GM23338 (cell line): ENCODE measurements around the gene COX7A2. TPM values are rescaled to one million over a fixed set of nuclear protein-coding genes. Genes with fewer than 3 reads are reported as not detected.

ENCODE experiments used
- ATAC-seq: fragments of 200-7000 bp; cut with Tn5 transposase; 3 replicates; pipeline ENCODE4 v1.9.1; 2020
- DNase-seq: peaks from one replicate; pipeline ENCODE4 v3.0.0-alpha.2; 2015; ENCODE audit warnings: low spot score
- H2AFZ ChIP-seq: fragments of 200-600 bp; sonication (generic); 2 replicates; pipeline ENCODE4 v1.8.0; 2016; ENCODE audit warnings: antibody characterized with exemption, mild to moderate bottlenecking, moderate library complexity
- H3F3A ChIP-seq: fragments of 200-600 bp; sonication (generic); replicated peaks from 2 replicates; pipeline ENCODE4 v1.8.0; 2017; ENCODE audit warnings: antibody characterized with exemption, mixed run types, low read depth
- H3K27ac ChIP-seq: fragments of 200-600 bp; sonication (generic); 2 replicates; pipeline ENCODE4 v1.6.1; 2016; ENCODE audit warnings: low read depth
- H3K27me3 ChIP-seq: fragments of 200-600 bp; sonication (generic); 2 replicates; pipeline ENCODE4 v1.8.0; 2016; ENCODE audit warnings: mild to moderate bottlenecking, mixed run types, moderate library complexity; ENCODE audit not compliant: insufficient read depth
- H3K36me3 ChIP-seq: fragments of 200-600 bp; sonication (generic); 2 replicates; pipeline ENCODE4 v1.8.0; 2016; ENCODE audit warnings: mild to moderate bottlenecking; ENCODE audit not compliant: insufficient read depth
- H3K4me1 ChIP-seq: fragments of 200-600 bp; sonication (generic); 2 replicates; pipeline ENCODE4 v1.8.0; 2016; ENCODE audit warnings: mild to moderate bottlenecking, moderate library complexity; ENCODE audit not compliant: insufficient read depth
- H3K4me2 ChIP-seq: fragments of 200-600 bp; sonication (generic); 2 replicates; pipeline ENCODE4 v1.7.1; 2017; ENCODE audit warnings: mixed run types
- H3K4me3 ChIP-seq: fragments of 200-600 bp; sonication (generic); 2 replicates; pipeline ENCODE4 v1.6.1; 2016; ENCODE audit warnings: mixed run types
- H3K79me2 ChIP-seq: fragments of 200-600 bp; sonication (generic); replicated peaks from 2 replicates; pipeline ENCODE4 v1.8.0; 2017; ENCODE audit warnings: mild to moderate bottlenecking; ENCODE audit not compliant: insufficient read depth
- H3K9me2 ChIP-seq: fragments of 200-600 bp; sonication (generic); 2 replicates; pipeline ENCODE4 v1.8.0; 2017; ENCODE audit not compliant: insufficient read depth
- H4K20me1 ChIP-seq: fragments of 200-600 bp; sonication (generic); replicated peaks from 2 replicates; pipeline ENCODE4 v1.8.0; 2017; ENCODE audit warnings: mild to moderate bottlenecking; ENCODE audit not compliant: insufficient read depth
- H3K27ac Mint-ChIP-seq: 2 replicates; pipeline ENCODE4 v1.8.0; 2020; ENCODE audit warnings: inconsistent platforms, mild to moderate bottlenecking, moderate library complexity, mixed read lengths
- H3K27me3 Mint-ChIP-seq: 3 replicates; pipeline ENCODE4 v1.8.0; 2022; ENCODE audit warnings: low read depth, mild to moderate bottlenecking, moderate library complexity, mixed read lengths, inconsistent platforms; ENCODE audit not compliant: insufficient read depth, poor library complexity
- H3K36me3 Mint-ChIP-seq: 3 replicates; pipeline ENCODE4 v1.8.0; 2021; ENCODE audit warnings: low read depth, mild to moderate bottlenecking, inconsistent platforms, moderate library complexity, mixed read lengths
- H3K4me1 Mint-ChIP-seq: 3 replicates; pipeline ENCODE4 v1.8.0; 2020; ENCODE audit warnings: mild to moderate bottlenecking, inconsistent platforms, mixed read lengths
- H3K4me3 Mint-ChIP-seq: 3 replicates; pipeline ENCODE4 v1.8.0; 2021; ENCODE audit warnings: moderate library complexity, mild to moderate bottlenecking, inconsistent platforms, mixed read lengths
- H3K9me3 Mint-ChIP-seq: 3 replicates; pipeline ENCODE4 v1.8.0; 2020; ENCODE audit warnings: moderate library complexity, mild to moderate bottlenecking, inconsistent platforms, mixed read lengths
- CREB1 ChIP-seq: fragments of 250-450 bp; sonication (Bioruptor Pico); IDR thresholded peaks from 2 replicates; pipeline ENCODE4 v1.5.0; 2020; ENCODE audit warnings: low read depth, mild to moderate bottlenecking, moderate library complexity
- CTCF ChIP-seq, 2 experiments: fragments of 200-600 bp in 1 of 2; sonication (generic) in 1 of 2; conservative IDR thresholded peaks; 2 replicates each; pipeline versions ENCODE4 v1.5.1 to v1.6.1; 2016 to 2017; ENCODE audit warnings: antibody characterized with exemption in 2 of 2, low read depth in 2 of 2, mild to moderate bottlenecking in 2 of 2, moderate library complexity in 1 of 2
- ETS1 ChIP-seq: IDR thresholded peaks from 2 replicates; pipeline ENCODE4 v1.6.1; 2016; ENCODE audit warnings: antibody characterized with exemption
- EZH2 ChIP-seq: fragments of 200-600 bp; sonication (generic); IDR thresholded peaks from one replicate; pipeline ENCODE4 v1.8.0; 2017; ENCODE audit warnings: antibody characterized with exemption, mild to moderate bottlenecking, low read depth; ENCODE audit not compliant: unreplicated experiment
- EZH2phosphoT487 ChIP-seq: fragments of 200-600 bp; sonication (generic); IDR thresholded peaks from one replicate; pipeline ENCODE4 v1.8.1; 2018; ENCODE audit warnings: antibody characterized with exemption; ENCODE audit not compliant: unreplicated experiment
- JUNB ChIP-seq: IDR thresholded peaks from one replicate; pipeline ENCODE4 v1.6.1; 2016; ENCODE audit warnings: antibody characterized with exemption; ENCODE audit not compliant: unreplicated experiment
- NANOG ChIP-seq: IDR thresholded peaks from 2 replicates; pipeline ENCODE4 v1.6.1; 2016; ENCODE audit warnings: antibody characterized with exemption, borderline replicate concordance
- POLR2AphosphoS5 ChIP-seq: IDR thresholded peaks from 2 replicates; pipeline ENCODE4 v1.6.1; 2016; ENCODE audit warnings: antibody characterized with exemption, low read depth
- REST ChIP-seq: IDR thresholded peaks from one replicate; pipeline ENCODE4 v1.6.1; 2018; ENCODE audit warnings: antibody characterized with exemption; ENCODE audit not compliant: unreplicated experiment
- STAT1 ChIP-seq: IDR thresholded peaks from one replicate; pipeline ENCODE4 v1.6.1; 2016; ENCODE audit warnings: antibody characterized with exemption; ENCODE audit not compliant: unreplicated experiment
- ZNF114 ChIP-seq: fragments of 250-450 bp; sonication (Bioruptor Pico); IDR thresholded peaks from 2 replicates; pipeline ENCODE4 v1.5.0; 2020; ENCODE audit warnings: mild to moderate bottlenecking, moderate library complexity
- ZNF331 ChIP-seq: fragments of 250-450 bp; sonication (Bioruptor Pico); IDR thresholded peaks from 2 replicates; pipeline ENCODE4 v1.5.0; 2020; ENCODE audit warnings: low read depth, mild to moderate bottlenecking, moderate library complexity
- ZNF462 ChIP-seq: fragments of 250-450 bp; sonication (Bioruptor Pico); IDR thresholded peaks from 2 replicates; pipeline ENCODE4 v1.5.0; 2020; ENCODE audit warnings: mild to moderate bottlenecking, moderate library complexity
- polyA plus RNA-seq: library from polyadenylated mRNA; unstranded; fragments of >200 nt; fragmentation: Nextera tagmentation; extraction: Ambion mirVana; gene quantifications from 2 replicates; pipeline ENCODE4 v1.2.1, GENCODE V29; 2016
- total RNA-seq: library from RNA; depleted of rRNA; stranded (reverse); fragments of >200 nt; shearing (Covaris generic); gene quantifications from 2 replicates; pipeline ENCODE4 v1.2.3, GENCODE V29; 2014

The COX7A2 gene
- total and polyA plus RNA-seq, 2 experiments from 2014 or later, result 93.7 to 963 TPM

- TF ChIP-seq ZNF462 (CRISPR knock-in tag), result no peak
Observed at GRCh38 chr6:75221116-75221515, 22.5 kb downstream of the COX7A2 start (continued).

GRCh38 chr6:75220357-75220756, 23.2 kb downstream of the COX7A2 start:
- Histone ChIP-seq H2AFZ (no peak overlapping the region), H3K4me2 (no peak overlapping the region), H3K4me3 (no peak overlapping the region), H4K20me1 (no peaks in the 10 kb centered on the region), H3K36me3 (no peaks in the 10 kb centered on the region), H3K27me3 (no peaks in the 10 kb centered on the region), H3K27ac (no peak overlapping the region), H3F3A (no peaks in the 10 kb centered on the region), H3K79me2 (no peaks in the 10 kb centered on the region), H3K4me1 (peaks cover 11% of the 10 kb centered on the region; the same call in 1 of the 2 replicates), H3K9me2 (peaks cover 7% of the 10 kb centered on the region; the same call in 1 of the 2 replicates)
- Mint-ChIP-seq H3K9me3 (no peaks in the 10 kb centered on the region), H3K4me3 (no peak overlapping the region), H3K4me1 (peaks cover 15% of the 10 kb centered on the region; the same call in 2 of the 3 replicates), H3K27me3 (peaks cover 3% of the 10 kb centered on the region), H3K27ac (no peak overlapping the region), H3K36me3 (no peaks in the 10 kb centered on the region)
- ATAC-seq, result no peak
- DNase-seq, result no peak
- TF ChIP-seq JUNB (no peak), POLR2AphosphoS5 (no peak), REST (no peak), NANOG (no peak), EZH2phosphoT487 (no peak), ZNF114 (no peak), EZH2 (no peak), CTCF (conservative IDR thresholded peaks at IDR 0.05; ENCODE audit: low read depth in 2 of 2) (no peak), STAT1 (no peak), CREB1 (CRISPR knock-in tag) (no peak), ETS1 (no peak), ZNF331 (CRISPR knock-in tag) (no peak)
